Stimulated activated naive CD8-positive, alpha-beta T cell treated with anti-CD3 and anti-CD28 coated beads, Interleukin-15, amount 100 ng/mL, for 72 hours (primary cell): ENCODE data around the gene ESYT2.
"Not testable (repeated sequence)": the region's sequence is repeated elsewhere in the genome, so short reads cannot be mapped to it uniquely, and the experiment has no call there.

Source experiments
- ATAC-seq: fragments of 150-1000 bp; cut with Tn5 transposase; 2 replicates; pipeline ENCODE4 v1.10.0; 2021; ENCODE audit warnings: mild to moderate bottlenecking, moderate library complexity
- DNase-seq, 2 donors: peaks; one replicate each; pipeline ENCODE4 v3.0.0; 2021 to 2022
- H3K27ac Mint-ChIP-seq, 2 donors: one replicate each; pipeline ENCODE4 v1.8.0; 2022; ENCODE audit warnings: mild to moderate bottlenecking in 2 of 2, mixed read lengths in 2 of 2, moderate library complexity in 2 of 2
- H3K27me3 Mint-ChIP-seq: one replicate; pipeline ENCODE4 v1.8.0; 2022; ENCODE audit warnings: mixed read lengths
- H3K4me1 Mint-ChIP-seq: one replicate; pipeline ENCODE4 v1.8.0; 2022; ENCODE audit warnings: mild to moderate bottlenecking, mixed read lengths
- H3K4me3 Mint-ChIP-seq, 2 donors: one replicate each; pipeline ENCODE4 v1.8.0; 2022; ENCODE audit warnings: mild to moderate bottlenecking in 2 of 2, mixed read lengths in 2 of 2, moderate library complexity in 1 of 2
- H3K9me3 Mint-ChIP-seq, 2 donors: one replicate each; pipeline ENCODE4 v1.8.0; 2022; ENCODE audit warnings: mixed read lengths in 2 of 2

Gene ESYT2

DNA sequence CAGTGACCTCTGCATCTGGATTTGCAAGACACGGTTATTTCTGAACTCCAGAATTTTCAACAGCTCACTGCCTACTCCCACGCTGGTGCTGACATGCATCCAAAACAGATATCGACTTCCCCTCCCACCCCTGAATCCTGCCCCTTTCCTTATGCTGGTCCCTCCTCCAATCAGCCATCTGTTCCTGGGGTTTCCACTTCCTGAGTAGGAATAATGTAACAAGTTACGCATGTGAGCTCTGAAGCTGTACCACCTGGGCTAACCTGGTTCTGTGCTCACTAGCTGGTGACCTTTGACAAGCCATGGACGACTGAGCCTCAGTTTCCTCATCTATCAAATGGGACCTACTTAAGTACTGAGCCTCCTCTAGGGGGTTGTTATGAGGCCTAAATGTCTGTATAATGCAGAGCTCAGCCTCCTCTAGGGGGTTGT, 123.0 kb downstream of the ESYT2 start:
- Mint-ChIP-seq H3K4me1 (peaks cover 47% of the 10 kb centered on the region), H3K4me3 (peak overlapping the region; percentile 19 to 45), H3K27ac (no peak overlapping the region), H3K27me3 (peaks cover 7% of the 10 kb centered on the region), H3K9me3 (peaks cover 5 to 8% of the 10 kb centered on the region in 2 donors)
- ATAC-seq (no peak), DNase-seq (no peak)

DNA sequence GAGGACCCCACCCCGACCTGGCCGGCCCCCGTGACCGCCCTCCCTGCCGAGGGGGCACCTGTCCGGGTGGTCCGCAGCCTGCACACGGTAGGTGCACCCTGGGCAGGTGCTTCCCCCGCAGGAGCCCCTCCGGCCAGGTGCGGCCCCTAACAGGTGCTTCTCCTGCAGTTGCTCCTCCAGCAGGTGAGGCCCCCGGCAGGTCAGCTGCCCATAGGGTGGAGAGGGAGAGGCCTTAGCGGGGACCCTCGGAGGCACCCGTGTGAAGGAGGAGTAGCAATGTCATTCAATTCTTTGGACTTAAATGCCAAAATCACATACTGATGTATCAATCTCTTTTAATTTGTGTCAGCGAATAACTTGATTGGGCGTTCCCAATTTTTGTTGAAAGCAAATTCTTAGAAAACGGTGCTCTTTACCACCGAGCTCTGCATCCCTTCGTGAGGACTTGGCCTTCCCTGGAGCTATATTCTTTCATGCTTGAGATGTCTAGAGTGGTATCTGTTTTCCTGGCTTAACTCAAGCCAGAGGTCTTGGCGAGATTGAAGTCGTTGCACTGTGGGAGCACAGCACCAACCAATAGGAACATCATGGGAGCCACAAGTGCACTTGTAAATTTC, 124.0 kb downstream of the ESYT2 start:
- no peak for DNase-seq
- H3K27ac Mint-ChIP-seq, result no peak overlapping the region
- H3K4me3 Mint-ChIP-seq, result peak overlapping the region; percentile 93 to 96
- H3K27me3 Mint-ChIP-seq, result peaks cover under 1% of the 10 kb centered on the region
- peaks cover 5 to 8% of the 10 kb centered on the region in 2 donors for H3K9me3 Mint-ChIP-seq
- peaks cover 46% of the 10 kb centered on the region for H3K4me1 Mint-ChIP-seq
- no peak for ATAC-seq

DNA sequence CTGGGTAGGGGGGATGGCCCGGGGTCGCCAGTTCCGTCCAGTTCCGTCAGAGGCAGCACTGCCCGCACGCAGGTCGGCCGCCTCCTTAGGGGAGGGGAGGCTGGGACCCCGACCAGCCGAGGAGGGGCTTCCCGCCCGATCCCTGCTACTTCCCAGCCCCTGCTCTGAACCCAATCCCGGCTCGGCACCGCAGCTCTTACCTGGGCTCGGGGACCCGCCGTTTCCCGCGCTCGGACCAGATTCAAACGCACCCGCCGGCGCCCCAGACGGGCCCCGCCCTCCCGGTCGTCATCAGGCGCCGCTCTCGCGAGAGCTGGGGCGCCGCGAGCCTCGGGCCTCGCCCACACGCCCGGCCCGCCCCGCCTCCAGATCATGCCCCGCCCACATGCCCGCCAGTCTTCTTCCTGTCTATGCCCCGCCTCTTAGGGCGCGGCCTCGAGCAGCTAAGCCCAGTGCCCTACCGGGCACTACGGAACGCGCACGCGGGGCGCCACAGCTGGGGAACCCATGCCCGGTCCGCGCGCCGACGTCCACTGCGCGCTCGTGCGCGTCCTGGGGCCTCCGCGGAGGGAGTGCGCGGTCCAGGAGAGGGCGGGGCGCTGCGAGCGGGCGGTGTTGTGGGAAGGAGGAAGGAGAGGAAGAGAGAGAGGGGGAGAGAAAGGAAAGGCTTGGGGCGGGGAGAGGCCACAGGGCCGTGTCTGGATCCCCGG, 124.6 kb downstream of the ESYT2 start, which contains the start of gene NCAPG2:
TSS of gene NCAPG2 (minus strand) at position 281 of the 710 bp plus-strand sequence. CDS start 2,905 bp downstream, outside the sequence.
- Mint-ChIP-seq H3K27ac (peak within 1 kb of the TSS; percentile 94 to 99), H3K4me3 (peak within 1 kb of the TSS; percentile 93 to 96), H3K9me3 (peaks cover 5 to 8% of the 10 kb centered on the region in 2 donors), H3K4me1 (peaks cover 44% of the 10 kb centered on the region), H3K27me3 (no peaks in the 10 kb centered on the region)
- peak; percentile 98 for ATAC-seq
- DNase-seq, result peak; percentile 97

DNA sequence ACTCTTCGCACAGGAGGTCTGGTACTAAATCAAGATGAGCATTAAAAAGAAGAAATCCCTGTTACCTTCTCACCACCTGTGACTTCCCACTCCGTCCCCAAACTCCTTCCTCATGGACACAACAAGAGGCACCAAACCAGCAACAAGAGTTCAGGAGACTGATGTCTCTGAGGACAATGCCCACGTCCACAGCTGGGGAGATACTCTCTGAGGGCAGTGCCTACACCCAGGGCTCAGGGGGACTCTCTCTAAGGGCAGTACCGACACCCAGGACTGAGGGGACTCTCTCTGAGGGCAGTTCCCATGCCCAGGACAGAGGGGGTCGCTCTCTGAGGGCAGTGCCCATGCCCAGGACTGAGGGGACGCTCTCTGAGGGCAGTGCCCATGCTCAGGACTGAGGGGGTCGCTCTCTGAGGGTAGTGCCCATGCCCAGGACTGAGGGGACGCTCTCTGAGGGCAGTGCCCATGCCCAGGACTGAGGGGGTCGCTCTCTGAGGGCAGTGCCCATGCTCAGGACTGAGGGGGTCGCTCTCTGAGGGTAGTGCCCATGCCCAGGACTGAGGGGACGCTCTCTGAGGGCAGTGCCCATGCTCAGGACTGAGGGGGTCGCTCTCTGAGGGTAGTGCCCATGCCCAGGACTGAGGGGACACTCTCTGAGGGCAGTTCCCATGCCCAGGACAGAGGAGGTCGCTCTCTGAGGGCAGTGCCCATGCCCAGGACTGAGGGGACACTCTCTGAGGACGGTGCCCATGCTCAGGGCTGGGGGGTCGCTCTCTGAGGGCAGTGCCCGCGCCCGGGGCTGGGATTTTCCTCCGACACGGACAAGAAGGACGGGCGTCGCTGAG, 125.4 kb downstream of the ESYT2 start:
- Mint-ChIP-seq H3K4me1 (peaks cover 52% of the 10 kb centered on the region), H3K4me3 (peak overlapping the region; percentile 93 to 96), H3K27ac (peak overlapping the region; percentile 94 to 99)
- not testable (repeated sequence) for ATAC-seq, DNase-seq, H3K27me3 Mint-ChIP-seq, H3K9me3 Mint-ChIP-seq

DNA sequence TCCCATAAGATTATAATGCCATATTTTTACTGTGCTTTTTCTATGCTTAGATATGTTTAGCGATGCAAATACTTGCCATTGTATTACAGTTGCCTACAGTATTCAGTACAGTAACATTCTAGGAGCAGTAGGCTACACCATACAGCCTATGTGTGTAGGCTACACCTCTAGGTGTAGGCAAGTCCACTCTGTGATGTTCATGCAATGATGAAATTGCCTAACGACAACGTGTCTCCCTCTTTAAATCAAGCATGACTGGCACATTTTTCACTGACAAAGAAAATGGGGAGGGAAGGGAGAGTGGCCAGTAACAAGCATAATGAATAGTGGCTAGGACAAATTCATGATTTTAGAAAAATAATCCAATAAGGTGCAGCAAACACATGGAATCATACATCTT, 126.4 kb downstream of the ESYT2 start:
- Mint-ChIP-seq H3K4me3 (peak overlapping the region; percentile 93 to 96), H3K9me3 (peaks cover 5 to 8% of the 10 kb centered on the region in 2 donors), H3K4me1 (peaks cover 54% of the 10 kb centered on the region), H3K27ac (peak overlapping the region; percentile 87 to 99), H3K27me3 (no peaks in the 10 kb centered on the region)
- ATAC-seq, result no peak
- no peak for DNase-seq

DNA sequence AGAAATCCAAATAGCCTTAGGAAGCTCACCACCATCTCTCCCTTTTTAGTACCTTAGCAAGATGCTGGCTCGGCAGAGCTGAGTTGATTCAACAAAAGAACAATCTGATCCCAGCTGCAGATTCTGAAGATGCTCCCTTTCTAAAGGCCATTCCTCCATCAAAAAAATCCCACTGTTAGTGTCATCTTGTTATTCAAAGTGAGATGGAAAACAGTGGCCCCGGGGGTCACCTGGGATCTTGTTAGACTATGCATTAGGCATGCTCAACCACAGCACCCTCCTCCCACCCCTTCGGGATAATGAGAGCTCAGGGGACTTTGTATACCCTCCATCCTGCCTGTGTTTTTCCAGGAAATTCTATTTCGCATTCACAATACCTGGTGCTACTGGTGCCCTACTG, 127.1 kb downstream of the ESYT2 start:
- peaks cover 54% of the 10 kb centered on the region for H3K4me1 Mint-ChIP-seq
- H3K27me3 Mint-ChIP-seq, result no peaks in the 10 kb centered on the region
- DNase-seq (no peak), ATAC-seq (no peak)
- peaks cover 0 to under 1% of the 10 kb centered on the region in 2 donors for H3K9me3 Mint-ChIP-seq
- H3K27ac Mint-ChIP-seq, result peak overlapping the region in 1 of 2 donors; percentile 54
- peak overlapping the region; percentile 18 to 24 for H3K4me3 Mint-ChIP-seq

DNA sequence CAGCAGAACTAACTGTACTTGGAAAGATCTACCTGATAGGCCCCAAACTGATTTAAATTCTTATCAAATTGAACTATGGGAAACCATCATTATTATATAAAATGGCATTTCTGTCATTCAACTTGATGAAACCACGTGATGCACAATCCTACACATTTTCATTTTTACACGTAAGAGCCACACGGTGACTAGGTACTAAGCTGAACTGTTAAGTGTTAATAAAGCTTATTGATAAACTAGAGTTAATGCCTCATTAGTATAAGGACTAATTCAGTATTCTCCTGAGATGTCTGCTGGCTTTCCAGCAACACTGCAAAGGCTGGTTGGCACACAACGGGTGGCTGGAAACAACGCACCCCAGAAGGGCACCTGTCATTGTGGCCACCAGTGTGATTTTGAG, 129.3 kb downstream of the ESYT2 start:
- no peak overlapping the region for H3K27ac Mint-ChIP-seq
- ATAC-seq, result no peak
- H3K4me1 Mint-ChIP-seq, result peaks cover 40% of the 10 kb centered on the region
- no peaks in the 10 kb centered on the region for H3K27me3 Mint-ChIP-seq
- no peak for DNase-seq
- H3K4me3 Mint-ChIP-seq, result no peak overlapping the region
- H3K9me3 Mint-ChIP-seq, result no peaks in the 10 kb centered on the region

DNA sequence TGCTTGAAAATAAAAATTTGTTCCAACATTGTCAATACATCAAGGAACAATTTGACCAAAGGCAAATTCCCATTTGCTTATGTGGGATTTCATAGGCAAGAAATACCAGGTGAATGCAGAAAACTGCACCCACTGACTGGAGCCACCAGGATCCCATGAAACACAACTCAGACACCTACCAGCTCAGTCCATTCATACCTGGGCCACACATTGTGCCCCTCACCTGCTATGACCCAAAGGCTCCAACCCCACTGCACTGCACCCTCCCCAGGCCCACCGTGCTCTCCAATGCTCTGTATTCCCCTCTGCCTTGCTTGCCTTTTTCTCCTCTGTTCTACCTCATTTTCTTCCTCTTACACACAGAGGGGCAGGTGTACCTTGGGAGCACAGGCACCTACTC, 130.0 kb downstream of the ESYT2 start:
- Mint-ChIP-seq H3K9me3 (no peaks in the 10 kb centered on the region), H3K27ac (no peak overlapping the region), H3K4me1 (peaks cover 40% of the 10 kb centered on the region), H3K27me3 (no peaks in the 10 kb centered on the region), H3K4me3 (no peak overlapping the region)
- ATAC-seq, result no peak
- no peak for DNase-seq

DNA sequence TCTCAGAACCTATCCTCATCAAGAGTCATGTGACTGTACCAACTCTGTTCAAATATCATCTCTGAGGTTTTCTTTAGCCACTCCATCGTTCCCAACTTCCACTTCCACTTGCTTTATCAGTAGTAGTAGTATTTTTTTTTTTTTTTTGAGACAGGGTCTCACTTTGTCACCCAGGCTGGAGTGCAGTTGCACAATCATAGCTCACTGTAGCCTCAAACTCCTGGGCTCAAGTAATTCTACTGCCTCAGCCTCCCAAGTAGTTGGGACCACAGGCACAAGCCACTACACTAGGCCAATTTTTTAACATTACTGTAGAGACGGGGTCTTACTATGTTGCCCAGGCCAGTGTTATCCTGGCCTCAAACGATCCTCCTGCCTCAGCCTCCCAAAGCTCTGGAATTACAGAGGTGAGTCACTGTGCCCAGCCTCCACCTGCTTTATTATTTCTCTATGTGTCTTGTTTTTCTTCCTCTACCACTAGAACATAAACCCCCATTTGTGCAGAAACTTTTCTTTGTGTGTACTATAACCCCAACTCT, 130.6 kb downstream of the ESYT2 start:
- Mint-ChIP-seq H3K27me3 (no peaks in the 10 kb centered on the region), H3K27ac (no peak overlapping the region), H3K9me3 (no peaks in the 10 kb centered on the region), H3K4me3 (no peak overlapping the region), H3K4me1 (peaks cover 43% of the 10 kb centered on the region)
- ATAC-seq (no peak), DNase-seq (no peak)

DNA sequence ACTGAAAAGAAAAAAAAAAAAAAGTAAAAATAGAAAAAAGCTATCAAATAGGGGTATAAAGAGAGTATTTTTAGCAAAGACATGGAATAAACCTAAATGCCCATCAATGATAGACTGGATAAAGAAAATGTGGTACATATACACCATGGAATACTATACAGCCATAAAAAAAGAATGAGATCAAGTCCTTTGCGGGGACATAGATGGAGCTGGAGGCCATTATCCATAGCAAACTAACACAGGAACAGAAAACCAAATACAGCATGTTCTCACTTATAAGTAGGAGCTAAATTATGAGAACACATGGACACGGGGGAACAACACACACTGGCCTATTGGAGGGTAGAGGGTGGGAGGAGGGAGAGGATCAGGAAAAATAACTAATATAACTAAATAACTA, 131.7 kb downstream of the ESYT2 start:
- not testable (repeated sequence) for H3K4me3 Mint-ChIP-seq

DNA sequence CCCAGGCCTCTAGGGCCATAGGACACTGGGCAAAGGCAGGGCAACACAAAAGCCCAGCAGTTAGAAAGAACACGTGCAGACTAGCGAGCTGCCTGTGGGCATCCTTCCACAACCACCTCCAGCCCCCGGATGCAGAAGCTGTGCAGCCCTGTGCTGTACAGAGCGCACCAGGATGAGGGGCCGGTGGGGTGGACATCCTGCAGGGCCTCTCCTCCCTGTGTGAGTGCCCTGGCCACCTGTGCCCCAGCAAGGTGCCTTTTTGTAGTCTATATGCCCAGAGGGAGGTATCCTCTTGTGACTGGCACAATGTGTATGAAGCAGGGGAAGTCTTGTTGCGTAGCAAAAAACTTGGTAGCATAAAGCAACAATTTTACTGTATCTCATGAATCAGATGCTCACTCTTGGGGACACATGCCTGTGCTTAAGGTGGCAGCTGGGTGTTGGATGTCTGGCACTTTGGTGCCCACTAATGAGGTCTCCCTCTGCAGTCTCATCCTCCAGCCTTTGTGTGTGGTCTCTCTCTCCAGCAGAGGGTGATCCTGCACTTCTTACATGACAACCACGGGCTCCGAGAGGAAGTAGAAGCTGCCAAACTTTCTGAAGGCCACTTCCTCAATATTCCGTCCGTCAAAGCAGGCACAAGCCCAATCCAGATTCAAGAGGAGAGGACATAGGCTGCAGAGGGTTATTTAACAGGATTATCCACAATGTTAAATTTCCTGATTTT, 133.4 kb downstream of the ESYT2 start:
- Mint-ChIP-seq H3K9me3 (no peaks in the 10 kb centered on the region), H3K4me3 (no peak overlapping the region), H3K27ac (no peak overlapping the region), H3K27me3 (no peaks in the 10 kb centered on the region), H3K4me1 (peaks cover 19% of the 10 kb centered on the region)
- DNase-seq (peak in 1 of 2 donors; percentile 25), ATAC-seq (peak; percentile 74)

More for the DNA sequence above, 131.7 kb downstream of the ESYT2 start:
- not testable (repeated sequence) for ATAC-seq, H3K9me3 Mint-ChIP-seq, DNase-seq, H3K27ac Mint-ChIP-seq, H3K27me3 Mint-ChIP-seq
- H3K4me1 Mint-ChIP-seq, result peaks cover 35% of the 10 kb centered on the region

DNA sequence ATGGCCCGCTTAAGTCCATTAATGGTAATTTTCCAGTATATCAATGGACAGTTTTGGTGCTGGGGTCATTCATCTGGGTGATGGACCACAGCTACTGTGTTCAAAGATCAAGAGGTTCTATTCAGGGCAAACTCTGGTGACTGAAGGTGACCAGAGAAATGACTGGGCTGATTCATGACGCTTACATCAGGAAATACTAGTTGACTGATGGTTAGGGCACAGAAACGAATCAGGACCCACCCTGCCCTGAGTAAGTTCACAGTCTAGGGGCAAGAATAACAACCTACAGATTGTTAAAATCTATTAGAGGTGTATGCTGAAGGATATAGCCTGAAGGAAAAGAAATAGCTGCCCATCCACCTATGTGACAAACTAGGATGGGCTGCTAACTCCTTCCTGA, 134.3 kb downstream of the ESYT2 start:
- no peak for ATAC-seq
- Mint-ChIP-seq H3K4me1 (peaks cover 17% of the 10 kb centered on the region), H3K9me3 (no peaks in the 10 kb centered on the region), H3K27me3 (no peaks in the 10 kb centered on the region), H3K4me3 (no peak overlapping the region), H3K27ac (no peak overlapping the region)
- no peak for DNase-seq

DNA sequence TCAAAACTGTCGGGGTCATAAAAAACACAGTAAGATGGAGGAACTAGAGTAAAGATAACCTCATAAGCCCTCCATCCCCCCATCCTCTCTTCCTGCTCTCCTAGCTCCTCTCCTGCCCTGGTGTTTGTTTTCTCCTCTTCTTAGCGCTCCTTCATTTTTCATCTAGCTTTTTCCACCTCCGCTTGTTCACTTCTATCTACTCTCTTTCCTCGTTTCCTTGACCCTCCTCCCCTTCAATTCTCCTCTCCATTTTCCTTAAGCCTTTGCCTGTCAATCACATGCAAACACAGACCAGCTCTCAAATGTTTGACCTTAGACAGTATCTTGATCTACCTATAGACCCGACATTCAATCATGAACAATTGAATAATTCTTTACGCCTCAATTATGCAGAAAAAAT, 134.7 kb downstream of the ESYT2 start:
- Mint-ChIP-seq H3K9me3 (no peaks in the 10 kb centered on the region), H3K4me3 (no peak overlapping the region), H3K27ac (no peak overlapping the region), H3K27me3 (no peaks in the 10 kb centered on the region), H3K4me1 (peaks cover 16% of the 10 kb centered on the region)
- no peak for DNase-seq
- no peak for ATAC-seq

DNA sequence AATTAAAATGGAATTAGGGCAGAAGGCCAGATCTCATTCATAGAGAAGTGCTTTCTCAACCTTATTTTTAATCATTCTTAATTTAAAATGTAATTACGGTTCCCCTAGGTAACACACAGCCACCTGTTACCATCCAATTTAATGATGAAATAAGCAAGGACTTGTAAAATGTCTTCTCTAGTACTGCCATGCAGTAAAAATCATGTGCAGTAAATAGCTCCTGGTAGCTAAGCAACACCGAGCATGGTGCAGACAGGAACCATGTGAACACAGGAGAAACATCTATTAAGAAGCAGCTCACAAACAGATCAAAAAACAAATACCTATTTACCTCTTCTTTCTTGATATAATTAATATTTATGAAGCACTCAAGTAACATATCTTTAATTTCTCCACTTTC, 139.8 kb downstream of the ESYT2 start:
- Mint-ChIP-seq H3K4me3 (no peak overlapping the region), H3K9me3 (no peaks in the 10 kb centered on the region), H3K27ac (no peak overlapping the region), H3K27me3 (no peaks in the 10 kb centered on the region), H3K4me1 (peaks cover 6% of the 10 kb centered on the region)
- DNase-seq (no peak), ATAC-seq (no peak)

DNA sequence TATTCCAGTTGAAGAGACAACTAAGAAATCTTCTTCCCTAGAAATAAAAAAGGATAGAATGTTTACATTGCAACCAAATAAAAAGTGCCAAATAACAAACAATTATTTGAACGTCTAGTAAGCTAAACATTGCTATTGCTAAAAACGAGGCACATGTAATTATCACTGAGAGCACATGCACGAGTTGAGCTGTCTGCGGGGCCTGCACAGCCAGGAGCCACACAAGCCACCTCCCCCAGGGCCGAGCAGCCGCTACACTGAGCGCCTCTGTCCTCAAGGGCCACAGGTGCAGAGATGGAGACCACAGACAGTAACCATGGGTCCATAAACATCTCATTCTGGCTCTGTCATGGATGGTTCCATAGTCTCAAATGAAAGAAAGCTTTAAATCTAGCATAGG, 141.9 kb downstream of the ESYT2 start:
- no peaks in the 10 kb centered on the region for H3K4me1 Mint-ChIP-seq
- H3K9me3 Mint-ChIP-seq, result no peaks in the 10 kb centered on the region
- ATAC-seq, result no peak
- H3K4me3 Mint-ChIP-seq, result no peak overlapping the region
- DNase-seq, result no peak
- no peak overlapping the region for H3K27ac Mint-ChIP-seq
- no peaks in the 10 kb centered on the region for H3K27me3 Mint-ChIP-seq
